GM19397 (cell line): ENCODE measurements around the gene ADNP2.

Source experiments
- ATAC-seq: cut with Tn5 transposase; IDR thresholded peaks from one replicate; pipeline ENCODE4 v1.9.1; 2021; ENCODE audit warnings: mild to moderate bottlenecking, moderate library complexity; ENCODE audit not compliant: unreplicated experiment

The ADNP2 gene

DNA sequence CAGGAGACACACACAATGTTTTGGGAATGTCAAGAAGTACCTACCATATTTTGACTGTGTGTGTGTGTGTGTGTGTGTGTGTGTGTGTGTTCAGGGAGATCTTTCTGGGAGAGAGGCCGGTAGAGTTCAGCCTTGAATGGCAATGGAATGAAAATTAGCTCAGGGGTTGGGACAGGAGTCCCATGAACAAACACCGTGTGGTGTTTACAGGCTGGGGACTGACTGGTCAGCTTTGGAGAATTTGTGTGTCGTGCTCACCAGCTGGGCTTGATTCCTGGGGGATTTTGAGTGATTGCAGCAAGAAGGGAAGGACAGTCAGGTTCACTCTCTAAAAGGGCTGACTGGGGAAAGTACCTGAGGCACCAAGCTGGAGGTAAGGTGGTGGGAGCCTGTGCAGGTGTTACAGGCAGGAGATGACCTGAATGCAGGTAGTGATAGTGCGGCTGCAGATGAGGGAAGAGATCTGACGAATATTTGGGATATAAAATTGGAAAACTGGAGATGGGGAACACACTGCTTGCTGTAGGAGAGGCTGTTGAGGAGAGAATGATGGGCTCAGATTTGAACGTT lies 2.5 kb upstream of the ADNP2 start:
- no peak for ATAC-seq

DNA sequence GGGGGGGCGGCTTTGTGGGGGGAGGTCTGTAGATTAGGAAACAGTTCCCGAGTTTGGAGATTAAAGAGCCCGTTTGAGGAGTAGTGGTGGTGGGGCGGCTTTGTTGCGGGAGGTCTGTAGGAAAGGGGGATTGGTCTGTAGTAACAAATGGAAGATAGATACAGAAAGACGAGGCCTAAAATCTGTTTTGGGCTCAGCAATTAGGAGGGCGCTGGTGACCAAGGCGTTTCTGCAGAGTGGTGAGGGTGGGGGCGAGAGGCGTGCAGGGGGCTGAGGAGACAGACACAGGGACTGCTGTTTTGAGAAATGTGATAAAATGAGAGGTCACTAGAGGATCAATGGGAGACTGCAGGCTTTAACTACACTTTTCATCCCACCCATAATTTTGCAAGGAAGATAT lies 1.6 kb upstream of the ADNP2 start:
- no peak for ATAC-seq

DNA sequence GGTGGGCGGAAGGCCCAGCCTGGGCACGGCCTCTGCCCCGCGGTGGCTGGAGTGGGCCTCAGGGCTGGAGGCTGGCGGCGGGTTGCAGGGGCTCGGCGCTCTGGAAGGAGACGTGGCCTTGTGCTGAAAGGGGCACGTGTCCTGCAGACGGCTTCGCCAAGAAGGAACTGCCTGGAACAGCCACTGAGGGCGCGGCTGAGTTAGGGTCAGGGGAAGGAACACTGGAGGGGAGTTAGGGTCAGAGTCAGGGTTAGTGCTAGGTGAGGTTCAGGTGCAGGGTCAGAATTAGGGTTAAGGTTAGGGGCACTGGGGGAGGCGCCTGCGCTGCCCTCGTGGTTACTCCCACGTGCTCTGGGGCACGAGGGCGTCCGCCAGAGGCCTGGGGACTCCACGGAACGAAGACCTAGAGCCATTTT lies 933 bp upstream of the ADNP2 start:
- ATAC-seq = no peak

DNA sequence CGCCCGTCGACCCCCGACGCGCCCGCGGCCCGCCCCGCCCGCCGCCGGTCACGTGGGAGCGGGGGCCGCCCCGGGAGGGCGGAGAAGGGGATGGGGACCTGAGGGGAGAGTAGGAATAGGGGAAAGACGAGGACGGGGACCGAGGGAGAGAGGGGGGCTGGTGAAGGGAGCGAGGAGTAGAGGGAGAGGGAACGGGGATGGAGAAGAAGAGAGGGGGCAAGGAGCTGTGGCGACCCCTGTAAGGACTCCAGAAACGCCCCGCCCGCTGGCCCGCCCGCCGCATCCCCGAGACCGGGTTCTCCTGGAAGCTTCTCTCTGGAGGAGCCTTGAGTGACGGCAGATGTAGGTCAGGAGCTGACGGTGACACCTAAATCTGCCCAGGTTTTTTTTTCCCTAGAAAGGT lies 615 bp downstream of the ADNP2 start:
- peak; percentile 27 for ATAC-seq

DNA sequence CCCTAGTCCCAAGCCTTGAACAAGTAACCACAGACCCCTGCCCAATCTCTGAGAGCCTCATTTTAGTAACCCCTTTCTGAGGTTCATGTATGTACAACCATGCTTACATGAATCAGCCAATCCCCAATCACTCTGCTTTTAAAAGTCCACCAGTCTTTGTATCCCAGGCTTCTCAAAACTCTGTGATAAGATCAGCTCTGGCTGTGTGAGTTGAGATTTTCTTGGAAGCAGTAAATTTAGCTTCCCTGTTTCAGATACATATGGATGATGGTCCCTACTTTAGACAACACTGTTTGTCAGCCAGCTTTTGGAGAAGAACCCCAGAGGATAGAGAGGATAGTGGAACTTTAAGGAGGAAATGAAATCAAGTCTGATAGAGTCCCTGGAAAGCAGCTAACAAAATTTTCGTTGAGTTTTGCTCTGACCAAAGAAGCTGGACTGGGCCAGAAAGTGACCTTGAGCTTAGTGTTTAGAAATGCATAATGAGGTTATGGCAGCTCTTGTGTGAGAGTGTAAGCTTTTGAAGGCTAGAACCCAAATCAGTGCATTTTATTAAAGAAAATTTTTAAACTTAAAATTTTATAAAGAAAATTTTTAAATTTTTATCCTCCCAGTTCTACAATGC lies 3.7 kb downstream of the ADNP2 start:
- ATAC-seq = no peak

DNA sequence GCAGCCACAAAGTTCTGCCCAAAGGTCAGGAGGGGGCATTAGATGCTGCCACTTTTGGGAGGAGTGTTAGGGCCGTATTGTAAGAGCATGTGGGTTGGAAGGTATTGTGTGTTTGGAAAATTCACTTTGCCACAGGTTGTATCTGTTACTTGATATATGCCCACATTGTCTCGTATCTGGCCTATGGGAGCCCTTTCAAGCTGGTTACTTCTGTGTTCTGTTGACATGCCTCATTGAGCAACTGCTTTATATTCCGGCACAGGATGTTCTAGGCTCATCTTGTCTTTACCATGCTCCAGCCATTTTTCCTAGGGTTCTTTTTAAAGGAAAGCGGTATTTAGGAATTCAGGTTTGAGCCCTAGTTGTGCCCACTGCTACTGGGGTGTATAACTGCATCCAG lies 6.0 kb downstream of the ADNP2 start:
- ATAC-seq = no peak

DNA sequence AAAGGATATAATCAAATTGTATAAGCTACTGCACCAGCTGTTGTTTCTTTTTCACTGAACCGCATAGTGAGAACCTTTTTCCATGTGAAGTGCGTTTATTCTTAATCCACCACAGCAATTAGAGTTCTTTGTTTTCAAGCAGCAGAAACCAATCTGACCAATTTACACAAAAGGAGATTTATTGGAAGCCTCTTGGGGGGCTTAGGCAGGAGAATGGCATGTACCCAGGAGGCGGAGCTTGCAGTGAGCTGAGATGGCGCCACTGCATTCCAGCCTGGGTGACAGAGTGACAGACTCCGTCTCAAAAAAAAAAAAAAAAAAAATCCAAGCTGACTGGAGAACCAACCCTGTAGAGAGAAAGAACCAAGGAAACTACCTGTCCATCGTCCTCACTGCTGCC lies 10.0 kb downstream of the ADNP2 start:
- no peak for ATAC-seq

DNA sequence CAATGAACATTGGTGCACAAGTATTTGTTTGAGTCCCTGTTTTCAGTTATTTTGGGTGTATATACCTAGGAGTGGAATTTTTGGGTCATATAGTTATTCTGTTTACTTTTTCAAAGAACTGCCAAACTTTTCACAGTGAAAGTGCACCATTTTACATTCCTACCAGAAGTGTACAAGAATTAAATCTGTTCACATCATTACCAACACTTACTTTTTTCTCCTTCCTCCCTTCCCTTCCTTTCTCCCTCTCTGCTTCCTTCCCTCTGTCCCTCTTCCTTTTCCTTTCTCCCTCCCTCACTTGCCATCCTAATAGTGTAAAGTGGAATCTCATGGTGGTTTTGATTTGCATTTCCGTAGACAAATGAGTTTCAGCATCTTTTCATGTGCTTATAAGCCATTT lies 11.9 kb downstream of the ADNP2 start:
- ATAC-seq = no peak

DNA sequence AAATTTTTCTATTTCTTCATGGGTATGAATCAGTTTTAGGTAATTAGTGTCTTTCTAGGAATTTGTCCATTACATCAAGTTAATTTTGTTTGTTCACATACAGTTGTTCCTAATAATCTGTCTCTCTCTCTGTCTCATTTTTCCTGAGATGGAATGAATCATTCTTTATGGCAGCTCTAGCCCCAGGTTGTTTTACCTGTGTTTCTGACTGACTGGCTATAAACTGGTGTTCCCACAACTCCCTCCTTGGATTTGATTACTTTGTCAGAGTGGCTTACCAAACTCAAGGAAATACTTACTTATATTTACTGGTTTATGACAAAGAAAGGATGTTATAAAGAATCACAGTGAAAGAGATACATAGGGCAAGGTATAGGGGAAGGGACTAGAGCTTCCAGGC lies 15.1 kb downstream of the ADNP2 start:
- ATAC-seq = no peak

DNA sequence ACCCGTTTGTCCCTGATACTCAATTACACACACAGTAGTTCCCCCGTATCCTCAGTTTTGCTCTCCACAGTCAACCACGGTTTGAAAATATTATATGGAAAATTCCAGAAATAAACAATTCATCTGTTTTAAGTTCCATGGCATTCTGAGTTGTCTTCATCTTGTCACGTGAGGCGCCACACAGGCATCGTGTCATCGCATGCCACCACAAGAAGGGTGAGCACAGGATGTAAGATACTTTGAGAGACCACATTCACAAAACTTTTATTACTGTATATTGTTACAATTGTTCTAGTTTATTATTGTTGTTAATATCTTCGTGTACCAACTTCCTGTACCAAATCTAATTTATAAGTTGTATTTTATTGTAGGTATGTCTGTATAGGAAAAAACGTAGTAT lies 17.7 kb downstream of the ADNP2 start:
- no peak for ATAC-seq

DNA sequence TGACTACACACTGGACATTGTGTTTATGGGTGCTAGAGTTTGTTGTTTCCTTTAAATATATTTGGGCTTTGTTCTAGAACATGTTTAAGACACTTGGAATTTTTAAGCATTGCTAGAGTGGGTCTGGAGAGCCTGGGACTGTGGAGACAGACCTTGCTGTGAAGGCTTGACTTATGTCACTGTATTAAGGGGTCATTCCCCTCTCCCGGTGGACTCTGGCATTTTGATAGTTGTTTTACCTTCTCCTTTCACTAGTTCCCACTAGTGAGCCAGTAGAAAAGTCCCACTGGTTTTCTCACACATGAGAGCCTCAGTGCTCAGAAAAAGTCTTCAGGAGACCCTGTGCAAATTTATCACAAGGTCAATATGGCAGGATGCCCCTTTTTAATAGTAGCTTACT lies 18.6 kb downstream of the ADNP2 start:
- no peak for ATAC-seq

DNA sequence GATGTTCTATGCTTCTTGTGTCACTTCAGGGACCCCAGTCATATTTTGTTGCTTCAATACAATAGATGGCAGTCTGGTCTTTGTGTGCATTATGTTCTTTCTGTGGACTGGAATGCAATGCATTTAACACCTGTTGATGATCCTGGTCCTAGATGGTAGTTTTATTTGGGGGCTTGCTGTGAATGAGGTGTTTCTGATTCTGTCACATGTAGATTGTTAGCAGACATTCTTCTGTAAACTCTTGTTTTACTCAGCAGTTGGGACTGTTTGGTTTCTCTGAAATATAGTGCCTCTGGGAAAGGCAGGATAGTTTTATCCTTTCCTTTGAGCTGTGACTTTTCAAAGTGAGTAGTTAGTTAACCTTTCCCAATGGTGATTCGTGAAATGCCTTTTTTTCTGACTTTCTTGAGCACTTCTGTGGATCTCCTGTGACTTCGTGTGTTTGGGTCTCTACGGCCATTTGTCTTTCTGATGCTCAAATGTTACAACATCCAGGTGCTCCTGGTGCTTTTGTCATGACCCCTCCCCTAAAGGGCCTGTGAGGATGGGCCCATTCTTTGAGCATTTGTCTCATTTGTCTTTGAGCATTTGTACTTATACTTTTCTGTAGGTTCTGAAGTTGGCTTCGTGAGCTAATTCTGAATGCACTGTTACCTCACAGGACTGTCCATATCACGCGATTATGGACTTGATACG lies 20.8 kb downstream of the ADNP2 start:
- ATAC-seq = no peak

DNA sequence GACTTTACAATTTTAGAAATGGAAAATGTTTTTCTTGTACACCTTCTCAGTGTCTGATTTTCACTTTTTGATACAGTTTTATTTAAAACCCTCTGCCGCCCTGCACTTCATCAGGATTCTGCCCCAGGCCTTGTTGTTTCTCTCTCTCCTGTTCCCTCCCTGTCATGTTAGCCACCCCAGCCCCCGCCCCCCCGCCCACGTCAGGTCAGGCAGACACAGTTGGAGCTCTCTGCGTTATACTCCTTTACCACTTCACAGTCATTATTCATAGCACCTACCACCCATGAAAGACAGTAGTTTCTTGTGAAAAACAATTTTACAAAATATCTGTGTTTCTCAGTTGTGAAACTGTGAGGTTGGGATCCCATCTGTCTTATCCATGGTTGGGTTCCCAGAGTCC lies 21.5 kb downstream of the ADNP2 start:
- no peak for ATAC-seq

DNA sequence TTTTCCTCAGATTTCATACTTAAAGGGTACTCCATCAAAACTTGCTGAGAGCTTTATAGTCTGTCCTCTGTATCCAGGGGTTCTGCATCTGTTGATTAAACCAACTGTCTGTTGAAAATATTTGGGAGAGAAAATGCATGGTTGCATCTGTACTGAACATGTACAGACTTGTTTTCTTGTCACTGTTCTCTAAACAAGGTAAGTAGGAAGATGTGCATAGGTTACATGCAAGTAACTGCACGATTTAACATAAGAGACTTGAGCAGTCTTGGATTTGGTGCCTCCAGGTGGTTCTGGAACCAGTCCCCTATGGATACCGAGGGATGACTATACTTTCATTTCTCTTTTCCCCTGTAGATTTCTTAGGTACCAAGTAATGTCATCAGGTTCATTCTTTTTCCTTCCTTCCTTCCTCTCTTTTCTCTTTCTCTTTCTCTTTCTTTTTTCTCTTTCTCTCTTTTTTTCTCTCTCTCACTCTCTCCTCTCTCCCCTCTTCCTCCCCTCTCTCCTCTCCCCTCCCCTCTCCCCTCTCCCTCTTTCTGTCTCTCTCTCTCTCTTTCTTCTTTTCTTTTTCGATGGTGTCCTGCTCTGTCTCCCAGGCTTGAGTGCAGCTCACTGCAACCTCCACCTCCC lies 23.2 kb downstream of the ADNP2 start:
- no peak for ATAC-seq

DNA sequence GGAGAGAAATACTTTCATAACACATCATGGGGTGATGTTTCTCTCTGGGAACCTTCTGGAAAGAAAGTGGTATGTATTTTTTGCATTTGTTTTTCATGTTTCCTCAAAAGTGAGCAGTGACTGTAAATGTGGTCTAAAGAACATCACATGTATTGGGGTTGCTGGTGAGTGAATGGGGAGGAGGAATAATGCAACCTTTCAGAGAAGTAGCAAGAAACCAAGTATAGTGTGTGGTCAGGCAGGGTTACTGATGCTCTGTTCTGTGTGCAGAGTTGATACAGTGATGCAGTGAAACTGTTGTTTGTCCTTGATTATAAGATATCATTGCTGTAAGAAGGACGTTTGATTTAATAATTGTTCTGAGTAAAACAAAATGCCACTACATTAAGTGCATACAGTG lies 24.1 kb downstream of the ADNP2 start:
- no peak for ATAC-seq

DNA sequence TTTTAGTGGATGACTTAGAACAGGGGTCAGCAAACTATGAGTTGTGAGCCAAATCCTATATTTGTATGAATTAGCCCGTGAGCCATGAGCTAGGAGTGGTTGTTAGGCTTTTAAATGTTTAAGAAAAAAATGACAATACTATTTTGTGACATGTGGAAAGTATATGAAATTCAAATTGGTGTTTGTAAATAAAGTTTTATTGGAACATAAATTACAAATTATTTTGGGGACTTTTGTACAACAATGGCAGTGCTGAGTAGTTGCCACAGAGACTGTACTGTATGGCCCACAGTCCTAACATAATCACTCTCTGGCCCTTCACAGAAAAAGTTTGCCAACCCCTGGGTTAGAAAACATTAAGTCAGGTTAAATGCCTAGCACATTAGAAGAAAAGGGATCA lies 26.1 kb downstream of the ADNP2 start:
- no peak for ATAC-seq

DNA sequence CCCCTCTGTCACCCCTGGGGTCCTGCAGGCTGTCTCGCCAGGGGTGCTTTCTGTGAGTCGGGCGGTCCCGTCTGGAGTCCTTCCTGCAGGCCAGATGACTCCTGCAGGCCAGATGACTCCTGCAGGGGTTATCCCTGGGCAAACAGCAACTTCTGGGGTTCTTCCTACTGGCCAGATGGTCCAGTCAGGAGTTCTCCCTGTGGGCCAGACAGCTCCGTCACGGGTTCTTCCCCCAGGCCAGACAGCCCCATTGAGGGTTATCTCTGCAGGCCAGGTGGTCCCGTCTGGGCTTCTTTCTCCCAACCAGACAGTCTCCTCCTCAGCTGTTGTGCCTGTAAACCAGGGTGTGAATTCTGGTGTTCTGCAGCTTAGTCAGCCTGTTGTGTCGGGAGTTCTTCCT lies 27.6 kb downstream of the ADNP2 start:
- no peak for ATAC-seq

DNA sequence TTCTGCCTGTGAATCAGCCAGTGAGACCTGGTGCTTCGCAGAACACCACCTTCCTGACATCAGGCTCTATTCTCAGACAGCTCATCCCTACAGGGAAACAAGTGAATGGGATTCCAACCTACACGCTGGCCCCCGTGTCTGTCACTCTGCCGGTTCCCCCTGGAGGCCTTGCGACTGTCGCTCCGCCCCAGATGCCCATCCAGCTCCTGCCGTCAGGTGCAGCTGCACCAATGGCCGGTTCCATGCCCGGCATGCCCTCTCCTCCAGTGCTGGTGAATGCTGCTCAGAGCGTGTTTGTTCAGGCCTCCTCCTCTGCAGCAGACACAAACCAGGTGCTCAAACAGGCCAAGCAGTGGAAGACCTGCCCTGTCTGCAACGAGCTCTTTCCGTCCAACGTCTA lies 28.1 kb downstream of the ADNP2 start:
- no peak for ATAC-seq

DNA sequence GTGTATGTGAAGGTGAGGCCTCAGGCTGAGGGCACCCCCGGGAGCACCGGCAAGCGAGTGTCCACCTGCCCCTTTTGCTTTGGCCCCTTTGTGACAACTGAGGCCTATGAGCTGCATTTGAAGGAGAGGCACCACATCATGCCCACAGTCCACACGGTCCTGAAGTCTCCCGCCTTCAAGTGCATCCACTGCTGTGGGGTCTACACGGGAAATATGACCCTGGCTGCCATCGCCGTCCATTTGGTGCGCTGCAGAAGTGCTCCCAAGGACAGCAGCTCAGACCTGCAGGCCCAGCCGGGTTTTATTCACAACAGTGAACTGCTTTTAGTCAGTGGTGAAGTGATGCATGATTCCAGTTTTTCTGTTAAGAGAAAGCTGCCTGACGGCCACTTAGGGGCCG lies 28.9 kb downstream of the ADNP2 start:
- no peak for ATAC-seq

DNA sequence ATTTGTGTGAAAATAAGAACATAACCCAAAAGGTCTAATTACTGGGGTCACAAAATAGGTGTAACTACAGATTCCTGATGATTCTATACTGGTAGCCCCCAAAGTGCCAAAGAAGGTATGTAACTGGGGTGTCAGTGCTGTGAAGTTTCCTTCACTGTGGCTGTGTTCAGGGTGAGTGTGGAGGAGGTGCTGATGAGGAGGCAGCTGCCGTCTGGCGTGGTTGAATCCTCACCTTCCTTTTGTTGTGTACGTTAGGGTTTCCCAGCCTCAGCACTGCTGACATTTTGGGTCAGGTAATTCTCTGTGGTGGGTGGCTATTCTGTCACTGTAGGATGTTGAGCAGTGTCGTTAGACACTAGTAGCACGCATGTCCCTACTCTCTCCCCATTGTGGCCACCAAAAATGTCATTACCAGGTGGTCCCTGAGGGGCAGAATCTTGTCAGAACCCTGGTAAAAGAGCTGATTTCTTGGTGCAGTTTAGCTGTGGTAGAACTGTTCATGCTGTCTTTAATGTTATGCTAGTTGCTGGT lies 31.5 kb downstream of the ADNP2 start:
- ATAC-seq = no peak

DNA sequence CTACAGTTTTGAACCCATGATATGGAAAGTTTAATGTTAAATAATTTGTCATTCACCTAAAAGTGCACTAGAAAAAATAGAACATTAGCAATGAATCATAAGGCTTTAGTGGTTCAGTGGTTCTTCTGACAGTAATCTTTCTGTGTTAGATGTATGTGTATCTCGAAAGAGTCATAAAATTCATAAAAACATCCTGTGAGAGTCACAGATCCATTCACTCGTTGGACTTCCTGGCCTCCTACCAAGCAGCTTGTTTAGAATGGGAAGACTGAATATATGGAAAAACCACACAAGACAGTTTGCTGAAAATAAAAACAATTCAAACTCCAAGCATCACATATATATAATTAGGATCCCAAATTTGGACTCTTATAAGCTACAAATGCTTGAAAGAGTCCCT lies 34.8 kb downstream of the ADNP2 start:
- no peak for ATAC-seq

DNA sequence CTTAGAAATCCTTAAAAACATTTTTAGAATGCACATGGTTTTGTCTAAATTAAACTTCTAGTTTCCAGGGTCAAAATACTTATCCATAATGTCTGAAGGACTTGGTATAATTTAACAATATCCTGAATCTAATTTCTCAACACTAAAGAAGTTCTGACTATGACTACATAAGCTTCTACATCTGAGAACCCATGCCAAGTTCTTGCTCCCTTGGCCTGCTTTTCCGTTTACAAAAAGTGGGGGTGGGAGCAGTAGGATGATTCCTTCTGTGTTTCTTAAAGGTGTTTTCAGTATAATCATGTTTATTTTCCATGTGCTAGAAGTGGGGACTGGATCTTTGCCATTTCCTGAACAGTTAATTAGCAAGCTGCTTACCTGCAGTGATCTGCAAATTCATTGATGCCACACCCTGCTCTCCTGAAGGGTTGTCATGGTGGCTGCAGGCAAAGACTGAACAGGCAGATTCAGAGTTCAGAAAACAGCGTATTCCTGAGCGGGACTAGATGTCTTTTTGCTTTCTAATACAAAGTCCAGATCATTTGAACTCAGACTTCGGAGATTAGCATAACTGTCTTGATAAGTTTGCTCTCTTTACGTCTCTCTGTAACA lies 36.2 kb downstream of the ADNP2 start:
- no peak for ATAC-seq
